Measurements from ENCODE around the gene POLD3. TPM values are rescaled to one million over a fixed set of nuclear protein-coding genes. Genes with fewer than 3 reads are reported as not detected.

Gene POLD3
- total RNA-seq, 1 donor from 2014 or later, result 16.3 TPM

- TF ChIP-seq, protein P1, sequence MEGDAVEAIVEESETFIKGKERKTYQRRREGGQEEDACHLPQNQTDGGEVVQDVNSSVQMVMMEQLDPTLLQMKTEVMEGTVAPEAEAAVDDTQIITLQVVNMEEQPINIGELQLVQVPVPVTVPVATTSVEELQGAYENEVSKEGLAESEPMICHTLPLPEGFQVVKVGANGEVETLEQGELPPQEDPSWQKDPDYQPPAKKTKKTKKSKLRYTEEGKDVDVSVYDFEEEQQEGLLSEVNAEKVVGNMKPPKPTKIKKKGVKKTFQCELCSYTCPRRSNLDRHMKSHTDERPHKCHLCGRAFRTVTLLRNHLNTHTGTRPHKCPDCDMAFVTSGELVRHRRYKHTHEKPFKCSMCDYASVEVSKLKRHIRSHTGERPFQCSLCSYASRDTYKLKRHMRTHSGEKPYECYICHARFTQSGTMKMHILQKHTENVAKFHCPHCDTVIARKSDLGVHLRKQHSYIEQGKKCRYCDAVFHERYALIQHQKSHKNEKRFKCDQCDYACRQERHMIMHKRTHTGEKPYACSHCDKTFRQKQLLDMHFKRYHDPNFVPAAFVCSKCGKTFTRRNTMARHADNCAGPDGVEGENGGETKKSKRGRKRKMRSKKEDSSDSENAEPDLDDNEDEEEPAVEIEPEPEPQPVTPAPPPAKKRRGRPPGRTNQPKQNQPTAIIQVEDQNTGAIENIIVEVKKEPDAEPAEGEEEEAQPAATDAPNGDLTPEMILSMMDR (IDR thresholded peaks at IDR 0.05), result no peak
- DNase-seq, result no peak
- Mint-ChIP-seq H3K27me3 (no peaks in the 10 kb centered on the region), H3K4me3 (no peak overlapping the region), H3K4me1 (no peaks in the 10 kb centered on the region), H3K9me3 (no peaks in the 10 kb centered on the region), H3K27ac (no peak overlapping the region), H3K36me3 (ENCODE audit: low read depth) (peaks cover 37% of the 10 kb centered on the region)
- intact Hi-C loops (cut with micrococcal nuclease), result no loop called here
- ATAC-seq (ENCODE audit: low read depth), result no peak
- POLR2A ChIA-PET, result no interaction called here
- CTCF ChIA-PET, result no interaction called here
These were observed 51.7 kb downstream of the POLD3 start for GRCh38 chr11:74644081-74644480.

DNA sequence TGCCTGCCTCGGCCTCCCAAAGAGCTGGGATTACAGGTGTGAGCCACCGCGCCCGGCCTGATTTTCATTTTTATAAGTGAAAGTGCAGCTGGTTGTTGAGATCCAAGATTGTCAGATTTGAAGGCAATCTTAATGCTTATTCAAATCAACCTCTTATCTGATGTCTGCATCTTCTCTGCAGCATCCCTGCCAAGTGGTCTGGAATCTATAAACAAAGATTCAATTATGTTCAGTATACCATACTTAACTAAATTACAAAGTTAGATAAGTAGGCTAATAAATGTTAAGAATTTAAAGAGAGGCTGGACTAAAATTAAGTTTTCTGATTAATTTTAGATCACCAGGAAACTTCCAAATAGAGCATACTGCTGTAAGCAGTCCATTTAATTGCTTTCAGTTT, 53.8 kb downstream of the POLD3 start:
- Mint-ChIP-seq H3K4me1 (no peaks in the 10 kb centered on the region), H3K27me3 (no peaks in the 10 kb centered on the region), H3K4me3 (no peak overlapping the region), H3K9me3 (no peaks in the 10 kb centered on the region), H3K36me3 (ENCODE audit: low read depth) (peaks cover 23% of the 10 kb centered on the region), H3K27ac (no peak overlapping the region)
- TF ChIP-seq, protein P1 (IDR thresholded peaks at IDR 0.05), result no peak
- ChIA-PET CTCF (no interaction called here), POLR2A (no interaction called here)
- intact Hi-C loops (cut with micrococcal nuclease), result no loop called here
- ATAC-seq (ENCODE audit: low read depth) (no peak), DNase-seq (no peak)

GRCh38 chr11:74646954-74647353, 54.6 kb downstream of the POLD3 start:
- no peak for ATAC-seq (ENCODE audit: low read depth)
- intact Hi-C loops (cut with micrococcal nuclease), result no loop called here
- no peak for DNase-seq
- TF ChIP-seq, protein P1 (IDR thresholded peaks at IDR 0.05), result no peak
- no peak overlapping the region for H3K27ac Mint-ChIP-seq
- ChIA-PET CTCF (no interaction called here), POLR2A (no interaction called here)
- H3K27me3 Mint-ChIP-seq, result no peaks in the 10 kb centered on the region
- H3K4me3 Mint-ChIP-seq, result no peak overlapping the region
- no peaks in the 10 kb centered on the region for H3K9me3 Mint-ChIP-seq
- H3K4me1 Mint-ChIP-seq, result no peaks in the 10 kb centered on the region
- H3K36me3 Mint-ChIP-seq (ENCODE audit: low read depth), result peaks cover 16% of the 10 kb centered on the region

GRCh38 chr11:74647404-74647803, 55.0 kb downstream of the POLD3 start:
- CTCF ChIA-PET, result no interaction called here

DNA sequence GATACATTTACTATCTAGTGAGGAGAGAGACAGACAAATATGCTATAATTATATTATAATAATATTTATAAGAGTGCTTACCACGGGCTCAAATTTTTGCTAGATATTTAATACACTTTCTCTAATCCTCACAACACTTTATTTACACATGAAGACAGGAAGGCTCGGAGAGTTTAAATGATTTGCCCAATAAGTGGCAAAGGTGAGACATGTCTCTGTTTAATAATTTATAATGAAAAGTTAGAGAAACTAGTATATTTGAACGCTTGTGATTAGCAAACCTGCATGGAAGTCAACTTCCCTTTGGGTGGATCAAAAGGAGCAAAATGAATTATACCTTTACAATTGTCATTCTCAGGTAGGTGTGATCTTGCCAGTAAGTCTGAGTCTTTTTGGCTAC, 55.4 kb downstream of the POLD3 start:
- ChIA-PET CTCF (no interaction called here), POLR2A (no interaction called here)
- no peak for ATAC-seq (ENCODE audit: low read depth)
- no peak overlapping the region for H3K4me3 Mint-ChIP-seq
- no peaks in the 10 kb centered on the region for H3K4me1 Mint-ChIP-seq
- peaks cover 12% of the 10 kb centered on the region for H3K36me3 Mint-ChIP-seq (ENCODE audit: low read depth)
- intact Hi-C loops (cut with micrococcal nuclease), result no loop called here
- H3K27me3 Mint-ChIP-seq, result no peaks in the 10 kb centered on the region
- DNase-seq, result no peak
- no peak overlapping the region for H3K27ac Mint-ChIP-seq
- TF ChIP-seq, protein P1 (IDR thresholded peaks at IDR 0.05), result no peak
- no peaks in the 10 kb centered on the region for H3K9me3 Mint-ChIP-seq

More at GRCh38 chr11:74647404-74647803, 55.0 kb downstream of the POLD3 start:
- intact Hi-C loops (cut with micrococcal nuclease), result no loop called here
- H3K27ac Mint-ChIP-seq, result no peak overlapping the region
- TF ChIP-seq, protein P1 (IDR thresholded peaks at IDR 0.05), result no peak
- DNase-seq (no peak), ATAC-seq (ENCODE audit: low read depth) (no peak)
- H3K36me3 Mint-ChIP-seq (ENCODE audit: low read depth), result peaks cover 12% of the 10 kb centered on the region
- H3K27me3 Mint-ChIP-seq, result no peaks in the 10 kb centered on the region
- H3K4me1 Mint-ChIP-seq, result no peaks in the 10 kb centered on the region
- H3K4me3 Mint-ChIP-seq, result no peak overlapping the region
- POLR2A ChIA-PET, result no interaction called here
- no peaks in the 10 kb centered on the region for H3K9me3 Mint-ChIP-seq
